GM12892 (cell line): ENCODE data around the gene INPP5A.

ENCODE experiments used
- POLR2A ChIP-seq: IDR thresholded peaks from 2 replicates; pipeline ENCODE4 v1.6.1; 2011; ENCODE audit warnings: low read depth, low read length, control low read depth
- POLR2AphosphoS5 ChIP-seq: IDR thresholded peaks from 2 replicates; pipeline ENCODE4 v1.6.1; 2011; ENCODE audit warnings: low read depth, low read length, control low read depth
- TAF1 ChIP-seq: IDR thresholded peaks from 2 replicates; pipeline ENCODE4 v1.6.1; 2011; ENCODE audit warnings: low read depth, mild to moderate bottlenecking, control low read depth, low read length, borderline replicate concordance

- no peak for TF ChIP-seq POLR2A
- no peak for TF ChIP-seq POLR2AphosphoS5
- no peak for TF ChIP-seq TAF1
Observed at GRCh38 chr10:132739225-132739613, 201.6 kb downstream of the INPP5A start.
